Measurements from ENCODE around the gene LEF1.

- TF ChIP-seq, protein P1, sequence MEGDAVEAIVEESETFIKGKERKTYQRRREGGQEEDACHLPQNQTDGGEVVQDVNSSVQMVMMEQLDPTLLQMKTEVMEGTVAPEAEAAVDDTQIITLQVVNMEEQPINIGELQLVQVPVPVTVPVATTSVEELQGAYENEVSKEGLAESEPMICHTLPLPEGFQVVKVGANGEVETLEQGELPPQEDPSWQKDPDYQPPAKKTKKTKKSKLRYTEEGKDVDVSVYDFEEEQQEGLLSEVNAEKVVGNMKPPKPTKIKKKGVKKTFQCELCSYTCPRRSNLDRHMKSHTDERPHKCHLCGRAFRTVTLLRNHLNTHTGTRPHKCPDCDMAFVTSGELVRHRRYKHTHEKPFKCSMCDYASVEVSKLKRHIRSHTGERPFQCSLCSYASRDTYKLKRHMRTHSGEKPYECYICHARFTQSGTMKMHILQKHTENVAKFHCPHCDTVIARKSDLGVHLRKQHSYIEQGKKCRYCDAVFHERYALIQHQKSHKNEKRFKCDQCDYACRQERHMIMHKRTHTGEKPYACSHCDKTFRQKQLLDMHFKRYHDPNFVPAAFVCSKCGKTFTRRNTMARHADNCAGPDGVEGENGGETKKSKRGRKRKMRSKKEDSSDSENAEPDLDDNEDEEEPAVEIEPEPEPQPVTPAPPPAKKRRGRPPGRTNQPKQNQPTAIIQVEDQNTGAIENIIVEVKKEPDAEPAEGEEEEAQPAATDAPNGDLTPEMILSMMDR (conservative IDR thresholded peaks at IDR 0.05 in 1 of 2, IDR thresholded peaks at IDR 0.05 in 1 of 2; ENCODE audit: low read depth in 1 of 2, low read length in 2 of 2): no peak
- TF ChIP-seq EZH2 (IDR thresholded peaks at IDR 0.05; ENCODE audit: low read length, missing control alignments): no peak
Observed at GRCh38 chr4:108119199-108119800, 49.4 kb downstream of the LEF1 start.
